Ramos (cell line): ENCODE measurements around the gene COL1A2.

Experiments used
- in situ Hi-C: fragments of 300-500 bp; cut with MboI; formaldehyde crosslinking; loops from one replicate; pipeline ENCODE4 v1.14.3; 2022; ENCODE audit warnings: low sequenced_read_pairs; ENCODE audit not compliant: unreplicated experiment

COL1A2 gene

GRCh38 chr7:94405506-94405905 is 10.8 kb downstream of the COL1A2 start:
- in situ Hi-C loops = no loop called here

GRCh38 chr7:94406696-94407095 is 12.0 kb downstream of the COL1A2 start:
- in situ Hi-C loops = no loop called here

GRCh38 chr7:94409200-94409948 is 14.7 kb downstream of the COL1A2 start:
- in situ Hi-C loops = no loop called here

GRCh38 chr7:94410413-94411187 is 15.9 kb downstream of the COL1A2 start:
- in situ Hi-C loops = no loop called here

- in situ Hi-C loops = no loop called here
Measured at GRCh38 chr7:94411188-94411466, 16.4 kb downstream of the COL1A2 start.

GRCh38 chr7:94412762-94413322 is 18.1 kb downstream of the COL1A2 start:
- in situ Hi-C loops = no loop called here

GRCh38 chr7:94414481-94414880 is 19.8 kb downstream of the COL1A2 start:
- in situ Hi-C loops = no loop called here

- in situ Hi-C loops = no loop called here
Measured at GRCh38 chr7:94414980-94415379, 20.3 kb downstream of the COL1A2 start.

- in situ Hi-C loops = no loop called here
Measured at GRCh38 chr7:94417306-94417705, 22.6 kb downstream of the COL1A2 start.

- in situ Hi-C loops = no loop called here
Measured at GRCh38 chr7:94417901-94418300, 23.2 kb downstream of the COL1A2 start.

- in situ Hi-C loops = no loop called here
Measured at GRCh38 chr7:94418851-94419250, 24.2 kb downstream of the COL1A2 start.

GRCh38 chr7:94420328-94420727 is 25.6 kb downstream of the COL1A2 start:
- in situ Hi-C loops = no loop called here

GRCh38 chr7:94421681-94422080 is 27.0 kb downstream of the COL1A2 start:
- in situ Hi-C loops = no loop called here

GRCh38 chr7:94422136-94422535 is 27.4 kb downstream of the COL1A2 start:
- in situ Hi-C loops = no loop called here

GRCh38 chr7:94422827-94423460 is 28.2 kb downstream of the COL1A2 start:
- in situ Hi-C loops = no loop called here

GRCh38 chr7:94423863-94424735 is 29.4 kb downstream of the COL1A2 start:
- in situ Hi-C loops = no loop called here

GRCh38 chr7:94425546-94425945 is 30.9 kb downstream of the COL1A2 start:
- in situ Hi-C loops = no loop called here

- in situ Hi-C loops = no loop called here
Measured at GRCh38 chr7:94426980-94427875, 32.5 kb downstream of the COL1A2 start.

- in situ Hi-C loops = no loop called here
Measured at GRCh38 chr7:94429153-94429552, 34.5 kb downstream of the COL1A2 start.
